Measurements from ENCODE around the gene CLIP1.

GRCh38 chr12:122306407-122306806 lies 116.1 kb downstream of the CLIP1 start:
- TF ChIP-seq POLR2A (IDR thresholded peaks at IDR 0.05), result no peak
- TF ChIP-seq, protein P1, sequence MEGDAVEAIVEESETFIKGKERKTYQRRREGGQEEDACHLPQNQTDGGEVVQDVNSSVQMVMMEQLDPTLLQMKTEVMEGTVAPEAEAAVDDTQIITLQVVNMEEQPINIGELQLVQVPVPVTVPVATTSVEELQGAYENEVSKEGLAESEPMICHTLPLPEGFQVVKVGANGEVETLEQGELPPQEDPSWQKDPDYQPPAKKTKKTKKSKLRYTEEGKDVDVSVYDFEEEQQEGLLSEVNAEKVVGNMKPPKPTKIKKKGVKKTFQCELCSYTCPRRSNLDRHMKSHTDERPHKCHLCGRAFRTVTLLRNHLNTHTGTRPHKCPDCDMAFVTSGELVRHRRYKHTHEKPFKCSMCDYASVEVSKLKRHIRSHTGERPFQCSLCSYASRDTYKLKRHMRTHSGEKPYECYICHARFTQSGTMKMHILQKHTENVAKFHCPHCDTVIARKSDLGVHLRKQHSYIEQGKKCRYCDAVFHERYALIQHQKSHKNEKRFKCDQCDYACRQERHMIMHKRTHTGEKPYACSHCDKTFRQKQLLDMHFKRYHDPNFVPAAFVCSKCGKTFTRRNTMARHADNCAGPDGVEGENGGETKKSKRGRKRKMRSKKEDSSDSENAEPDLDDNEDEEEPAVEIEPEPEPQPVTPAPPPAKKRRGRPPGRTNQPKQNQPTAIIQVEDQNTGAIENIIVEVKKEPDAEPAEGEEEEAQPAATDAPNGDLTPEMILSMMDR (IDR thresholded peaks at IDR 0.05), result no peak

All from Peyer's patch (tissue), 4 donors.